ENCODE data around the gene ERCC6.

The ERCC6 gene

DNA sequence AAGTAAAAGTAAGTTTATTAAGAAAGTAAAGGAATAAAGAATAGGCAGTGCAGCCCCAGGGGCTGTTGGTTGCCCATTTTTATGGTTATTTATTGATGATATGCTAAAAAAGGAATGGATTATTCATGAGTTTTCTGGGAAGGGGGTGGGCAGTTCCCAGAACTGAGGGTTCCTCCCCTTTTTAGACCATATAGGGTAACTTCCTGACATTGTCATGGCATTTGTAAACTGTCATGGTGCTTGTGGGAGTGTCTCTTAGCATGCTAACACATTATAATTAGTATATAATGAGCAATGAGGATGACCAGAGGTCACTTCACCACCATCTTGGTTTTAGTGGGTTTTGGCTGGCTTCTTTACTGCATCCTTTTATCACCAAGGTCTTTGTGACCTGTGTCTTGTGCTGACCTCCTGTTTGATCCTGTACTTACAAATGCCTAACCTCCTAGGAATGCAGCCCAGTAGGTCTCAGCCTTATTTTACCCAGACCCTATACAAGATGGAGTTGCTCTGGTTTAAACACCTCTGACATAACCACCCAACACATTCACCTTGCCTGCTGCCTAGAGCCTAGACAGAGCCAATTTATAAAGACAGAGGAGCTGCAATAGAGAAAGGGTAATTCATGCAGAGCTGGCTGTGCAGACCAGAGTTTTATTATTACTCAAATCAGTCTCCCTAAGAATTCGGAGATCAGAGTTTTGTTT lies 10.9 kb upstream of the ERCC6 start:
- no peak for DNase-seq (ENCODE audit: low read depth)

DNA sequence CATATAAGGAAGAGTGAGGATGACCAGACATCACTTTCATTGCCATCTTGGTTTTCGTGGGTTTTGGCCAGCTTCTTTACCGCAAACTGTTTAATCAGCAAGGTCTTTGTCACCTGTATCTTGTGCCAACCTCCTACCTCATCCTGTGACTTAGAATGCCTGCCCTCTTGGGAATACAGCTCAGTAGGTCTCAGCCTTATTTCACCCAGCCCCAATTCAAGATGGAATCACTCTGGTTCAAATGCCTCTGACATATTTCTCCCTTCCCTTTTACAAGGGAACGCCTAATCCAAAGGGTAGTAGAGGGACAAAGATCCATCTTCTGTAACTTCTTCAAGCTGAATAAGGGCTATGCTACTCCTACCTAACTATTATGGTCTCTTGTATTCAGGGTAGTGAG lies 4.7 kb upstream of the ERCC6 start:
- DNase-seq (ENCODE audit: low read depth) = no peak

DNA sequence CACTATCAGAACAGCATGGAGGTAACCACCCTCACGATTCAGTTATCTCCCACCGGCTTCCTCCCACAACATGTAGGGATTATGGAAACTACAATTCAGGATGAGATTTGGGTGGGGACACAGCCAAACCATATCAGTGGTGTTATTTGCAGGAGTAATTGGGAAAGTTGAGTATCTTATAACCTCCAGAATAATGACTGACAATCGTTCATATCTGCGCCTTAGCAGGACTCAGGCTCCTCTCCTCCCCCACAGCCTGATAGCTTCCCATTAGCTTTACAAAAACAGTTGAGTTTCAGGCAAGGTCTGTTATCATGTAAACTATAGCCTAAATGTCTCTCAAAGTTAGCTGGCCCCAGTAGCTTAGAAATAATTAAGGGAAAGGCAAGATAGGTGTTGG lies 3.4 kb upstream of the ERCC6 start:
- DNase-seq (ENCODE audit: low read depth) = no peak

DNA sequence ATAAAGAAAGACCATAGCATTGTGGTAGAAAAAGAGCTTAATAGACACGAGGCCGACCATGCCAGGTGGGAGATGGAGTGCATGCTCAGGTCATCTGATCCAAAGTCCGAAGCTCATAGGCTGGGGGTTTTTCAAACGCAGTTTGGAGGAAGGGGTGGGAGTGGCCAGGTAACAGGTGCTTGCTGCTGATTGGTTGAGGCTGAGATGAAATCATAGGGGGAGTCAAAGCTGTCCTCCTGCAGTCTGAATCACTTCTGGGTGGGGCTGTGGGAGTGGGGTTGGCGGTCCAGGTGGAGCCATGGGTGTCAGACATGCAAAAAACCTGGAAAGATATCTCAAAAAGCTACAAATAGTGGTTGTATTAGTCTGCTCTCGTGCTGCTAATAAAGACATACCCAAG lies 2.8 kb upstream of the ERCC6 start:
- DNase-seq (ENCODE audit: low read depth) = no peak

DNA sequence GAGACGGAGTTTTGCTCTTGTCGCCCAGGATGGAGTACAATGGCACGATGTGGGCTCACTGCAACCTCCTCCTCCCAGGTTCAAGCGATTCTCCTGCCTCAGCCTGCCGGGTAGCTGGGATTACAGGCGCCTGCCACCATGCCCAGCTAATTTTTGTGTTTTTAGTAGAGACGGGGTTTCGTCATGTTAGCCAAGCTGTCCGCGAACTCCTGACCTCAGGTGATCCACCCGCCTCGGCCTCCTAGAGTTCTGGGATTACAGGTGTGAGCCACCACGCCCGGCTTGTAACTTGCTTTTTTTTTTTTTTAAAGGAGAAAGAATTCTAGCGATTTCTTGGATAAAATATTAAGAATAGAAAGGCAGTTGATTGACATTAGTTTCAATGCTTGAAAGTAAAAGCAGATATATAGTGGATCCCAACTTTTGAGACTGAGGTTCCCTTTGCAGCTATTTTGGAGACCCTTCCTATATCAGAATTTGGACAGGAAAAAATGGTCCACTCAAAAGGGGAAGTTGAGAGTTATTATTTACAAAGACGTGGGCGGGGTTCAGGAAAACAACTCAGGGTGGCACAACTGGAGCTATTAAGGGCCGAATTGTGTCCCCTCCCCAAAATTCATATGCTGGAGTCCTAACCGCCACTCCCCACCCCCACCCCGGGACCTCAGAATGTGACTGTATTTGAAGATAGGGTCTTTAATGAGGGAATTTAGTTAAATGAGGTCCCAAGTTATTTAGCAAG lies 1.3 kb upstream of the ERCC6 start:
- DNase-seq (ENCODE audit: low read depth) = no peak

DNA sequence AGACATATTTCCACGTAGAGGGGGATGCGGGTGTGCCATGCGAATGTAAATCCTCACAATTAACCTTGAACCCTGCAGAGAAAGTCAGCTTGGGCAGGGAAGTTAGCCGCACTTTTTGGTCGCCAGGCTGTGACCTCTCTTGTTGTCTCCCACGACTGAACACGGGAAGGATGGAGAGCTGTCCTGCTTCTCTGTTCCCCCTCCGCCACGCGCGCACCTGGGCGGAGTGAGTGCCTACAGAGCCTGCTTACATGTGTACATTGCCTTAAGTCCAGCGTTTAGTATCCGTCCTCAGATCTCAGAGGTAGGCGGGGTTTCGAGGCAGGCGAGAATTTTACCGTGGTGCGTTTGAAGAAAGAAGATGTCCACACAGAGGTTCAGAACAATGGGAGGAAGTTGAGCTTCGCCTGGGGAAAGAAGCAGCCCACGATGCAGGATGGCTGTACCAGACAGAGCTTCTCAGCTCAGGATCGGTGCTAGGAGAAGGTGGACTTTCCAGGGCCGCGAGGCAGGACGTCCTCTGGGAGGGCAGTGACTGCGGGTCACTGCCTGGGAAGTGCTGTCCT lies 482 bp upstream of the ERCC6 start:
- no peak for DNase-seq (ENCODE audit: low read depth)

DNA sequence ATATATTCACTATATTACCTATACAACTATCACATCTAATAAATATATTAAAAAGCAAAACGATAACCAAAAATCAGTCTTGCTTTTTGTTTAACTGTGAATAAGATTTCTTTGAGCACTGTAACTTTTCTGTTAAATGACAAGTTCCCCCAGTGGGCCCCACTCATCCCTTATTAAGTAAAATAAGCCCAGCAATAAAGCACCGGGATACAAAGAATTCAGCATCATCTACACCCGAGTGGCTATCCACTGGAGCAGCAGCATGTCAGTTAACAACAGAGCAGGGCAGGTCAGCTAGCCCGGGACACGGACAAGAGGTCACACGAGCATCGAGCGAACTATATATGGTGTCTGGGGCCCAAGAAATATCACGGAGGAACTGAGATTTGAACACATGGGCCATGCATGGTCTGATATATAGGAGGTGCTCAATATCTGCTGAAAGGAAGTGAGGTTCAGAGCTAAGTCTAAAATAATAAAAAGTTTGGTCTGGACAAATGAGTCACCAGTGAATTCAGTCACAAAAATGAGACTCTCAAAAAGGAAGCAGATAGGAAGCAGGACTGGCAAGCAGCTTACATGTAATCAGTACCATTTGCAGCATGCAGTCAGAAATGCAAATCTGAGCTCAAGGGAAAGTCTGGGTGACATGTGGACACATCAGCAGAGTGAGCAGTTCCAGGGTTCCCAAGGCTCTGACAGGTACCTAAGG lies 4.1 kb downstream of the ERCC6 start:
- DNase-seq (ENCODE audit: low read depth) = no peak

DNA sequence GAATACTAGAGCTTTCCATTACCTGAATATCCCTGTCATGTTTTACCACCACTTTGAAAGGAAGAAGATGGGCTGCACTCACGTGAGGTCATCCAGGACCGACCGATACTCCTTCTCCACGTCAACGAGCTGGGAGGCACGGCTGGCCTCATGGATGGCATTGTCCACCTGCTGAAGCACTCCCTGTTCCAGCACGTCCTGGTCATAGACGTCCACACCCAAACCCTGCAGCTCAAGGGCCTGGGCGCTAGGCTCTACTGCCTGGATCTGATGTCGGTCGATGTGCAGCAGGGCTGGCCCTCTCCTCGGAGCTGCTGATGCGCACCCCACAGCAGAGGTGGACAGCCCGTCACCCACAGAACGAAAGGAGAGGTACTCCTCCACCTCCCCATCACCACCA lies 6.5 kb downstream of the ERCC6 start:
- DNase-seq (ENCODE audit: low read depth) = no peak

DNA sequence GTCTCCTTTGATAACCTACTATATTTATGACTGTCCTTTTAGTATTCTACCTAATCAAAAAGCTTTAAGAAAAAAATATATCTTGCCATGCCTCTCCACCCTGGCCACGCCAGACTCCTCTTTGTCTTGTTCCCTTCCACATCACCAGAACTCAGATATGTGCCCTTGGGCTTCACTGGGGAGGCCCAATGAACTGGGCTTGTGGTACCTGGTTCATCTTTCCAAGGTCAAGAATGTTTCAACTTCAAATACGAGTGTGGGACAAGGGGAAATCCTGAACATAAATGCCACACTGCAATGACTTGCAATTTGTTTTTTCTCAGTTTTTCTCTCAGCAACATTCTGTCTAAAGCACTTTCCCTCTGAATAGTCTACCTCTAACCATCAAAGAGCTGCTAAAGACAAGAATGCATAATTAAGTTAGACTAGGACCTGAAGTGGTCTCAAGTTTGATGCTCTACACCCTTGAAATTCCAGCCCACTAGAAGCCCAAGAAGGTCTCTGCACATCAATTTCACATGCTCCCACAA lies 9.9 kb downstream of the ERCC6 start:
- no peak for DNase-seq (ENCODE audit: low read depth)

DNA sequence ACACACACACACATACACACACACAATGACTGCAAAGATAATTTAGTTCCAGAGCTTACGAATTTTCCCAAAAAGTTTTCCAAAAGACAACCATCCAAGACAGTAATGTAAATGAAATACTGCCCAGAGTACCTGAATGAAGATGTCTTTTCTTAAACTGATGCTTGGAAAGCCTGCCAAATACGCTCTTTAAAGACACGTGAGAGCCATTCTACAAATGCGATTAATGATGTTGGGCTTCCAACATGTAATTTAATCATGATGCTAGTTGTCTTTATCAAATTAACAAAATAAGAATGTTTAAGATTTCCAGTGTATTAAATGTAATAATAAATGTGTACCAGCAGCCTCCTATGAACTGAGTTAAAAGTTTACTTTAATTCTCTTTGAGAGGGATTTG lies 11.1 kb downstream of the ERCC6 start:
- DNase-seq (ENCODE audit: low read depth) = no peak

DNA sequence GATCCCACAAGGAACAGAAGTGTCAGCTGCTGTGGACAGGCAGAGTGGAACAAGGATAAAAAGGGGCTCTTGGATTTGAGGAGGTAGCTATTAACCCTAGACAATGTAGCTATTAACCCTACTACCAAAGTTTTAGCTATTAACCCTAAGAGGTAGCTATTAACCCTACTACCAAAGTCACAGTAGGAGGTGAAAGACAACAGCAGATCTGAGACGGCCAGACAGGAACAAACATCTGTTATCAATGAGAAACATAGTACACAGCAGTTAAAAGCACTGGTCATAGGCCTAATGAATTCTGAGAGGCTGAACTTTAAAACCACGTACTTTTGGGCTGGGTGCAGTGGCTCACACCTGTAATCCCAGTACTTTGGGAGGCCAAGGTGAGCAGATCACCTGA lies 11.9 kb downstream of the ERCC6 start:
- no peak for DNase-seq (ENCODE audit: low read depth)

DNA sequence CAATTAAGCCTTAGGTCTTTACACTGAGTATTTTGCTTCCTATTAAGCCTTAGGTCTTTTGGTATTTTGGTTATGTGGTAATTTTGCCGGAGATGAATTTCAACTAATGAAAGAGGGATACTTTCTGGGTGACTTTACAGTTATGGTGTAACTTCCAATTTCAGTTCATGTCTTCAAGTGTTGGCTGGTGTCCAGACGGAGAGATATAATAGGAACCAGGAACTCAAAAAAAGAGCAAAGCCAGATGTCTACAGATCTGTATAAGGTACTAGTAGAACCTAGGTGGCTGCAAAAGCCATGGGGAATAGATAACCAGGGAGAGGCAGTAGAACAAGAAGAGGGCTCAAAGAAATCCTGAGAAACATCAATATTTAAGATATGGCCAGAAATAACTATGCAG lies 12.3 kb downstream of the ERCC6 start:
- no peak for DNase-seq (ENCODE audit: low read depth)

DNA sequence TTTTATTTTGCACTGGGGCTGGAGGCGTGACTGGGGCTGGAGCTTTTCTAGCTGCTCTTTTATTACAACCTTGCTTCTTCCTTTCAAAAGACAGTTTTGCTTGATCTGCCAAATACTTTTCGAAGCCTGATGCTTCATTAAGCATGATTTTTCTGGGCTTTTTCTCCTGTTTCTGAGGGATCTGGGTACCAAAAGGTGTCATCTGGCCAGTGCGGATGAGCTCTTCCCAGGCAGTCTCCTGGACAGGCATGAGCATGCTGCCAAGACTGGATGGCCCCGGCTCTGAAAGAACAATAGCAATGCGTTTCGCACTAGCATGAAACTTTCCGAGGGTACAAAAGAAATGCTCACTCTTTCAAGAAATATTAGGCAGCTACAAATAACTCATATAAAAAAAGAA lies 14.4 kb downstream of the ERCC6 start:
- no peak for DNase-seq (ENCODE audit: low read depth)

DNA sequence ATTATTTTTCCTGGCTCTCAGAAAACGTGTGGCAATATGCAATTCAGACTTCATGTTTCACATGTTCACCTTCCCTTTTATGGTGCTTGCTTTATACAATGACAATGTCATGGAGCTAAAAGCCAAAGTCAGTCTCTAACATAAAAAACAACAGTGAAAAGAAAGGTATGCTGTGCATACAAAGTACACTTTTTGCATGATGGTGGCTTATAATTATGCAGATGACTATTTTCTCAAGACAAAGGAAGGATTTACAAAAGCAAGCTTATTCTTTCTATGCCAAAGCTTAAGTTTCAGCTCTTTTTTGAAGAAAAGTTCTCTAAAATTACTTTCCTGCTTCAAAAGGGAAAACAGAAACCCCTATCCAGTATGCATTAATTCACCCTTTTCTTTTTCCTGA lies 15.6 kb downstream of the ERCC6 start:
- no peak for DNase-seq (ENCODE audit: low read depth)

DNA sequence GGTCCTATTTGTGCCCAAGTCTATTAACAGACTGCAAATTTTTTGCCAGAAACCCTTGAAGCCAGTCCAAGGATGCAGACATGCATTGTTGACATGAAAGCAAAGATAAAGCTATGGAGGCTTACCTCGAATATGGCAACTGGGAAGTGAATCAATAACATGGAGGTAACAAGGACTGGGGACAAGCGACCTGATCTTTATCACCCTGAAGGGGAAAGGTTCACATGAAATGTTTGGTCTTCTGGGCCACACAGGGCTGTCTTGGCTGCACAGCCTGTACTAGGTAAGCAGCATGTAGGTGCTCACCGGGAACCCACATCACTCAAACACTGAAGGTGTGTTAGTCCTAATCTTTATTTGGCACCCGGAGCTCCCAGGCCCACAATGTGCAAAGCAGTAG lies 17.9 kb downstream of the ERCC6 start:
- no peak for DNase-seq (ENCODE audit: low read depth)

DNA sequence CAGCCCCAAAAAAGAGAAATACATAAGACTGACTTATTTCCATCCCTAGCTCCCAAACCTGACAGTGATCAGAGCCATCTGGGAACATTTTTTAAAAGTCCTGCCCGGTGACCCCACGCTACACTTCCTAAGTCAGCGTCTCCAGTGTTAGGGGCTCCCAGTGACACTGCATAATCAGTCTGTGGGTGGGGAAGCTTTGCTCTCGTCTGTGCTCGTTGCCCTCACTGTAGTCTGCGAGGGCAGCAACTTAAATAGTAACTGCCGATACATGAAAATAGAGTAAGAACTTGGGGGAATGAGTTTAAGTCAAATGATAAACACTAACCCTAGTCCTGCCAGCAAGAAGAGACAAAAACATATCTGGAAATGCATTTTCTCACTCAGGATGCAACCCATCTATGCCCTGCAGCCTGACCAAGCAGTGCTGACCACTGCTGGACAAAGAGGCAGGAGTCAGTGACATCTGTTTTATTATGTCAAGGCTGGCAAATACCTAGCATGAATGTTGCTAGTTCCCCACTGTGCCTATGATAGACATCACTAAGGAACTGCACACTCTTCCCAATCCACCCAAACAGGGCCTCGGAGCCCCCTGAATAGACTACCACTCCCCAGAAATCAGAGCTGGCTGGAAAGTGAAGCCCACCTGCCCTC lies 18.7 kb downstream of the ERCC6 start:
- DNase-seq (ENCODE audit: low read depth) = no peak

DNA sequence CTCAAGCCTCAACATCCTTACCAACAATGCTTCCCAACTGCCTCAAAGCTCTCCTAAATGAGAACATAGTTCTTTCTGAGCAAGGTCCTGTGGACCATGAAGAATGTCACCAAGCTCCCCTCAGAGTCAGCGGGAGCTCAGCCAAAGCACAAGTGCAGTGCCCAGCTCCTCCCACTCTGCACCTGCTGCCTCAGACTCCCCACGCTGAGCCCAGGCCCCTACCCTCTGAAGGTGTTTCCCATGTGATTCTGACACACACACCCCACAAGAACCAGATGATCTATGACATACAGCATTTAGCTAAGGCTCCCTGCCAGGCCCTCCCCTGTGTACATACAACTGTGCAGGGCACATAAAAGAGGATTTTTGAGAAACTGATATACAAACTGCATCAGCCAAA lies 19.2 kb downstream of the ERCC6 start:
- DNase-seq (ENCODE audit: low read depth) = no peak

DNA sequence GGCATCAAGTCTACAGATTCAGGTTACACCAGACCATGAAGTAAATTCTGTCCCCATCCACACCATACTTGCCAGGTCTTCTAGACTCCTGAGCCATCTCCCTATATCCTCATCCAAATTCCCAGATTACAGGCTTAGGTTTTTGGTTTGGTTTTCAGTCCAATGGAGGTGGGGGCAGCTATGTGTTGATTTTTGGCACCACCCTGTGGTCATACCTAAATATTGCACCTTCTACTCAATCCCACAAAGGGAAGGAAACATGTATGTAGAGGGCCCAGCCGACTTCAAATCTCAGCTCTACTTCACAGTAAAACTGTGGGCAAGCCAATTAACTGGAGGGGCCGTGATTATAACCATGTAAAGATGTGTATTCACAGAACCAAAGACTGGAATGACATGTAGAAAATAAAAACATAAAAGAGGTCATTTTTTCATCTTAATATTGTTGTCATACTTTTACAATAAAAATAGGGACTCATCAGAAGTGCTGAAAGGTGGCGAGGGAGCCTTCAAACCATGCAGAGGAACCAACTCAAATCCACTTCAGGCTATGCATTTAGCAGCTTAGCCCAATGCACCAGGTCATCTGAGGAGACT lies 19.8 kb downstream of the ERCC6 start:
- DNase-seq (ENCODE audit: low read depth) = no peak

DNA sequence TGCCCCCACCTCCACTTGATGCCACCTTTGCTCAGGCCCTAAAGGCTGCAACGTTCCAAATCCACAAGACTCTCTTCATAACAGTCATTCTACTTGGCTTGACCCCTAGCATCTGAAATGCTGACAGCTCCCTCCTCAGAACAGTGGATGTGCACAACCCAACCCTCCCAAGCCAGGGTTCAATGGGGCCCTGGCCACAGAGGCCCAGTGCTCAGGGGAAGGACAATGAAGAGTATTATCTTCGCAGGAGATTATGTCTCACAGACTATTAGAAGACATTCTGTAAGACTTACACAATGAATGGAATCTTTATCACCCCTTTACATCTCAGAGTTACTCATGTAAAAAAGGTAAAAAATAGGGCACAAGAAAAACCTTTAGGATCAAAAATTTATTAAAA lies 20.4 kb downstream of the ERCC6 start:
- DNase-seq (ENCODE audit: low read depth) = no peak

DNA sequence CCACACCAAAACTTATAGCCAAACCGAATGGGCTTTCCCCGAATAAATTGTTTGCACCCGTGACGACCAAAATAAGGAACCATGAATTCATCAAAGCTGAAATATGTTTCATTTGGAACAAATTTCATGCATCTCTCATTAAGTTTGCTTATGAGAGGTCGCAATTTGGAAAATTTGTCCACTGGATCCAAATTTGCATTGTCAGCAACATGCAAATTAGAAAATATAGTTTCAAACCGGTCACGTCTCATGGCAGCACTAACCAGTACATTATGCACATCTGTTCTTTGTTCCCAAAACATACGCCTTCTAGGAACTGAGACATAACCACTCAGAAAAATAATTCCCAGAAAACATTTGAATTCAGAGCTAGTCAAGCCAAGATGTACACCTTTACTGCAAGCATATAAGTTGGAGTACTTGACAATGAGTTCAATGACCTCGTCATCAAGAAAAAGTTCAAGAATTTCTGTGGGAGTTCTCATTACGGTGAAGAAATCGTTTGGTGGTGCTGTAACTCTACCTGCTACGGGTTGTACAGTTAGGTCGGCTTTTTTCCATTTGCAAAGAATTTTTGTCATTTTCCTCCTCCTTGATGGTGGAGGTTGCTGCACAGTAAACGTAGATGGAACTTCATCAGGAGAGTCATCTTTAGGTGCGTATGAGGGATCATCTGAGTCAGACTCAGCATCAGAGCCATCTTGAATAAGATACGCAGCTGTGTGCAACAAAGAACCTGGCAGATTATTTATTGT lies 22.5 kb downstream of the ERCC6 start:
- DNase-seq (ENCODE audit: low read depth) = no peak
